ENCODE results near the gene POU4F3.
"Not testable (repeated sequence)": the region's sequence is repeated elsewhere in the genome, so short reads cannot be mapped to it uniquely, and the experiment has no call there.

The POU4F3 gene

GRCh38 chr5:146338774-146339714 is at the start of gene POU4F3:
POU4F3 (plus strand) TSS chr5:146338839; CDS start chr5:146339113, 274 bp downstream.
- no peak for DNase-seq

- no peak for DNase-seq
Measured at GRCh38 chr5:146290318-146290717, 48.3 kb upstream of the POU4F3 start.

DNA sequence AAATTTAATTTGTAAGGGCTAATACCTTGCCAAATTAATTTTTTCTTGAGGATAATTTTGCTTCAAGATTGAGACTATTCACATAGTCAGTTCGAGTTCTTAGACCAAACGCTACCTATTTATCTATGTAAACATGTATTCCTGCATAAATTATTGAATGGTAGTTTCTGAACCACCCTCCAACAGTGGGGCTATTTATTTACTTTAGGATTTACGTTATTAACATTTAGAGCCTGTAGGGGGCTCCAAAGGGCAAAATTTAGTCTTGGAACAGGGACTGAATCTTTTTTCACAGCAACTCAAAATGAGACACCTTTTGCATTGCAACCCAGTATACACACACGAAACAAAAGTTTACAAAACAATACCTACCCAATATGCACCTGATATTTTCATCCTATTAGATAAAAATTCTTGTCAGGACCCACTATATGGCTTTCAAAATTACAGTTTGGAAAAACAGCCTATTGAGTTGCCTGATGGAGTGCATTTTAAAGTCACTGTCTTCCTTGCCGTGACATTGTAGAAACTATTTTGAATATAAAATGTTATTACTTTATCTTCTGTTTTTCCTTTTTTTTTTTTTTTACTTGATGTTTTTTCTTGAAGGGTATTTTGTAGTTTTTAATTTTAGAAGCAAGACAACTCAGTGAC is 47.1 kb upstream of the POU4F3 start:
- DNase-seq, result peak; percentile 60

GRCh38 chr5:146296245-146296644 is 42.4 kb upstream of the POU4F3 start:
- no peak for DNase-seq

GRCh38 chr5:146298920-146299319 is 39.7 kb upstream of the POU4F3 start:
- DNase-seq, result not testable (repeated sequence)

DNA sequence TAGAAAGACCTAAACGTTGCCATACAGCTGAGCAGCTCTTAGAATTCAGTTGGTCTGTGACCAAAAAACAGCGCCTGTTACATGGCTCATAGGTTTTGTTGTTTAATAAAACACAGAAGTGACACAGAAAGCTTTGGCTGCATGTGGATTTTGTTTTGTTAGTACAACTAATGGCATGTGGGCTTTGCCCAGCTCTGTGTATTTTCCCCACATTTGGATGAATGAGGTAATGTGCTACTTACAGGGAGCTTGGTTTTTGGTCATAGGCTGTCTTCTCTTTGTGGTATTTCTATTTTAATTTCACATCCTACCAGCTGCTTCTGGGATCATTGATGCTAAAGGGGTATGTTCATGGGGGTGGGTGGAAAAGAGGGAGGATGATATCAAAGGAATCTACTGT is 37.0 kb upstream of the POU4F3 start:
- DNase-seq, result no peak

DNA sequence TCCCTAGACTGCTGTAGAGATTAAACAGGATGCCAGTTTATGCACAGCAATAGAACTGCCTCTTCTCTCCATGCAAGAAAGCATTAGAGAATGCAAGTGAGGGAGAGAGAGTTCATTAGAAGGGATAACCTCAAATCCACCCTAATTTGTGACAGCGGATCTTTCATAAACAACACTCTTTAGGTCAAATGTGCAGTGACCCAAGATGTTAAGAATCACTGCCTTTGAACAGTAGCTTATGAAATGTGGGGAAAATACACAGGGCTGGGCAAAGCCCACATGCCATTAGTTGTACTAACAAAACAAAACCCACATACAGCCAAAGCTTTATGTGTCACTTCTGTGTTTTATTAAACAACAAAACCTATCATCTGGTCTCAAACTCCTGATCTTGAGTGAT is 36.2 kb upstream of the POU4F3 start:
- DNase-seq, result no peak

DNA sequence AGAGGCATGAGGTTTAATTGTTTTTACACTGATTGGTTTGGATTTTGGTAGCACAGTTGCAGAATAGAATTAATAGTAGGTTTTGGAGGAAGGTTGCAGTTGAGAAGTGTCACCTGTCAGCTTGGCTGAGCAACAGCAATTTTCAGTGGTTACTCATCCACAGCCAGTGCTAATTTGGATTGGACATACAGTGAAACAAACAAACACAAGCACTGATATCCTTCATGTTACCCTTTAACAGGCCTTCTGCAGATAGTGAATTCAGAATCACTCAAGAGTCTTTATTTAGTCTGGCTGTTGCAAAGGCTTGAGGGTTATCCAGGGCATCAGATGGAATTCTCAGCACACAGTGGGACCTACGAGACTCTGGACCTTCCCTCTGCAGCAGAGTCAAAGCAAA is 31.8 kb upstream of the POU4F3 start:
- no peak for DNase-seq

DNA sequence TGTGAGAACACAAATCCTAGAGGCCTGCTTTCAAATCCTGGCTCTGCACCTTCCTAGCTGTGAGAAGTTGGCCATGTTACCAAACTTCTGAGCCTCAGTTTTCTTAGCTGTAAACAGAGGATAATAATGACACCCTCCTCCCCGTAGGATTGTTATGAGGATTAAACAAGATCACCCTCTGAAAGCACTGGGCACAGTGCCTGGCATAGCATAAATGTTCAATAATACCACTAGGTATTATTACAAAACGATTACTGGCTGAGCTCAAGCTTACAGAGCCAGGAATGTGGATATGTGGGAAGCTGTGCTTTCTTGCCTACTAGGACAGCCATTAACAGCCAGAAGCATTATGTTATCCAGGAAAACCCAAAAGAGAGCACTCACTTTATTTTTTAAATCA is 30.8 kb upstream of the POU4F3 start:
- DNase-seq, result no peak

- no peak for DNase-seq
Measured at GRCh38 chr5:146310540-146310939, 28.1 kb upstream of the POU4F3 start.

GRCh38 chr5:146311278-146311677 is 27.4 kb upstream of the POU4F3 start:
- DNase-seq, result no peak

- peak; percentile 48 for DNase-seq
Measured at GRCh38 chr5:146313027-146313426, 25.6 kb upstream of the POU4F3 start.

DNA sequence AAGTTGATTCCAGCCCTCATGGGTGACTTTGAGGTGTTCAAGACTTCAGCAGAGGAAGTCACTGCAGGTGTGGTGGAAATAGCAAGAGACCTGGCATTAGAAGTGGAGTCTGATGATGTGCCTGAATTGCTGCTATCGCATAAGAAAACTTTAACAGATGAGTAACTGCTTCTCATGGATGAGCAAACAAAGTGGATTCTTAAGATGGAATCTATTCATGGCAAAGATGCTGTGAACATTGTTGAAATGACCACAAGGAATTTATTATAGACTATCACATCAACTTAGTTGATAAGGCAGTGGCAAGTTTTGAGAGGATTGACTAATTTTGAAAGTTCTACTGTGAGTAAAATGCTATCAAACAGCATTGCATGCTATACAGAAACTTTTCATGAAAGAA is 17.1 kb upstream of the POU4F3 start:
- DNase-seq, result no peak

DNA sequence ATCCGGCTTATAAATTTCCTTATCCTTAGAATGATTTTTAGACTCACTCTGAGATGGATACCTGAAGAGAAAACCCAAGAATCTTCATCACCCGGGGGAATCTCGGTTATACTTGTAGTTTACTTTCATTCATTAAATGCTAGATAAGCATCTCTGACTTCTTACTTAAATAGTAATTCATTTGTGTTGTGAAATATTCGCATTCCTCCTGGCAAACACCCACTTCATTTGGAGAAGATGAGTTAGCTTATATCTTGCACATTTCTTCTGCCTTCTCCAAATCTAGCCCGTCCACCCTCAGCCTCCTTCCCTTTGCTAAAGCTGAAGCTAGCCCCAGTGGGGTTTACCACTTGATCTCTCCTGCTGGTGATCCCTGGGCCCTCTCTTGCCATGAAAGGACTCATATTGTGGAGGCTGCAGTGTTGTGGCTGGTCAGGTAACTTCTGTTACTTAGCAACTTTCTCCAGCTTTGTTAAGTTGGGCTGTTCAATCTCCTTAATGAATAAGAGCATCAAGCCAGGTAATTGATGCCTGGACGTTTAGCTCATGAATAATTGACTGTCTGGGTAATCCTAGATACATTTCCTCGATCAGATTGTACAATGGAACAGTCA is 11.3 kb upstream of the POU4F3 start:
- DNase-seq, result no peak

- no peak for DNase-seq
Measured at GRCh38 chr5:146327989-146328388, 10.7 kb upstream of the POU4F3 start.

DNA sequence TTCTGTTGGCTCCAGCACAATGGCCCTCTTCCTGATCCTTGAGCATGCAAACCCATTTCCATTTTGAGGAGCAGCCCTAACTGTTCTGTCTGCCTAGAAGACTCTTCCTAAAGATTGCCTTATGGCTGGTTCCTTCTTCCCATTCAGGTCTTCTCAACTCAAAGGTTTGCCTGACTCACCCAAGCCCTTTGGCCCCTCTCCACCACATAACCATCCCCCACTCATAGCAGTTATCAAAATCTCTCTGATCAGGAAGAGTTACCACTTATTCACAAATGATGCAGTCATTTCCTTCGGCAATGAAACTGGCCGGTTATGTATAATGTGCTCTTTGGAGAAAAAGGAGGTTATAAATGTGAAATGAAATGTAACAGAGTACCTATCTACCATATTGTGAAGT is 8.9 kb upstream of the POU4F3 start:
- no peak for DNase-seq

DNA sequence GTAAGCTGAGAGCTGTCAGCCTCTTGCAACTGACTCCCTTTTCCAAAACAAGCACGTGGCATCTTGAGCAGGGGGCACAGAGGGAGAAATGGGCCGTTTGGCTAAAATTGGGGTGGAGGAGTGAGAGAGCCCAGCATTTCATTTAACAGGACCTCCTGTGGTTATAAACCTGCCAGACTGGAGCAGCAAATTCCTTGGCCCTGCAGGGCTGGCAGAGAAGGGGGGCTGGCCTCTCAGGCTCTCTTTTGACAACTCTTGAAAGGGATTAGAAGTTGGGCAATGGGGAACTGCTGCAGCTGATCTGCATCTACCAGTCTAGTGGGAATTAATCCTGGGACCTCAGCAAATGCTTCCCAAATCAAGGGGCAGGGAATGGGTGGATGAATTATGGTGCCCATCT is 7.2 kb upstream of the POU4F3 start:
- no peak for DNase-seq

- no peak for DNase-seq
Measured at GRCh38 chr5:146334074-146334533, 4.5 kb upstream of the POU4F3 start.

DNA sequence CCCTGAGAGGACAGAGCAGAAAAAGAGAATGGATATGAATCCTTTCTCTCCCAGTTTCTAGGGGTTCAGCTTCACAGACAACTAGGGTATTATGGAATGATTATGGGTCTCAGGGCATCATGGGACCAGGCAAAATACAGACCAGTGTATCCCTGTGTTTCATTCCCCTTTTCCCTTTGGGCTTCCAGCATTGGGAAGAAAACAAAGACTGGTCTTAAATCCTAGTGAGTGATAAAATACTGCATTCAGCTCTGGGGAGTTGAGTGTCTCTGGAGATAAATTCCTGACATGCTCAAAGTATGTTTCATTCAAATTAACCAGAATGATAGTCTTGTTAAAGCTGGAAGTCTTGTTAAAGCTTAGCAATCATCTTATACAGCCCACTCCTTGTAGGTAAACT is 2.4 kb upstream of the POU4F3 start:
- no peak for DNase-seq

DNA sequence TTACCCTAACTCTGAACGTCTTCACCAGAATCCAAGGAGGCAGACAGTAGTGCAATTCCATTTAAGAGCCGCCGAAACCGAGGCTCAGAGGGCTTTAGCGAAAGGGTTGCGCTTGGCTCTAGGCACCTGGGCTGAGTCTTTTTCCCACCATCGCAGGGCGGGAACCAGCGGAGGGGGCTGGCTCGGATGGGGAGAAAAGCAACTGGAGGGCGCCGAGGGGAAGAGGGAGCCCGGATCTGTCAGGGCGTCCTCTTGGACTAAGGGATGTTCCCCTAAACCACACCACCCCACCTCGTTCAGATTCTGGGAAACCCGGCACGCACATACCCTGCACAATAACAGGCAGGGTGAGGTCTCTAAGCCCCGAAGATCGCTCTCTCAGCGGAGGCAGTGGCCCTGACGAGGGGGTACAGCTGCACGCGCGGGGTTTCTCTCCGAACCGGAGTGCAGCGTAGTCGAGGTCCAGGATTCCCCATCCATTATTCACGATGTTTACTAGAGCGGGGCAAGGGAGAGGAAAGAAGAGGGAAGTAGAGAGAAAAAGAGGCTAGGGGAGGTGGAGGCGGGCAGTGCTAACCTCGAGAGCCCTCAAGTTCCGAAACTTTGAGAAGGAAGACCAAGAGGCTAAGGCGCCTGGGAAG is 1.3 kb upstream of the POU4F3 start:
- DNase-seq, result no peak

GRCh38 chr5:146337928-146338327 is 711 bp upstream of the POU4F3 start:
- no peak for DNase-seq

DNA sequence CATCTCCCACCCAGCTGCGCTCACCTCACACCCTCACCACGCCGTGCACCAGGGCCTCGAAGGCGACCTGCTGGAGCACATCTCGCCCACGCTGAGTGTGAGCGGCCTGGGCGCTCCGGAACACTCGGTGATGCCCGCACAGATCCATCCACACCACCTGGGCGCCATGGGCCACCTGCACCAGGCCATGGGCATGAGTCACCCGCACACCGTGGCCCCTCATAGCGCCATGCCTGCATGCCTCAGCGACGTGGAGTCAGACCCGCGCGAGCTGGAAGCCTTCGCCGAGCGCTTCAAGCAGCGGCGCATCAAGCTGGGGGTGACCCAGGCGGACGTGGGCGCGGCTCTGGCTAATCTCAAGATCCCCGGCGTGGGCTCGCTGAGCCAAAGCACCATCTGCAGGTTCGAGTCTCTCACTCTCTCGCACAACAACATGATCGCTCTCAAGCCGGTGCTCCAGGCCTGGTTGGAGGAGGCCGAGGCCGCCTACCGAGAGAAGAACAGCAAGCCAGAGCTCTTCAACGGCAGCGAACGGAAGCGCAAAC is 1.1 kb downstream of the POU4F3 start:
- DNase-seq, result no peak

Measured in inflammatory macrophage treated with lipopolysaccharide for 4 hours (primary cell).